HepG2 (cell line): ENCODE data around the gene ADAD1. TPM values are rescaled to one million over a fixed set of nuclear protein-coding genes. Genes with fewer than 3 reads are reported as not detected.

Experiments used
- AHR ChIP-seq: IDR thresholded peaks from 2 replicates; pipeline ENCODE4 v1.6.1; 2018; ENCODE audit warnings: missing genetic modification reagents, missing compliant biosample characterization
- CREM ChIP-seq, 2 experiments: sonication (generic) in 1 of 2; formaldehyde crosslinking in 1 of 2; IDR thresholded peaks; 2 replicates each; pipeline versions ENCODE4 v1.4.0 to v1.6.1; 2016 to 2020; ENCODE audit warnings: antibody characterized with exemption in 1 of 2, mild to moderate bottlenecking in 1 of 2, missing genetic modification reagents in 1 of 2
- DMAP1 ChIP-seq: IDR thresholded peaks from 2 replicates; pipeline ENCODE4 v1.6.1; 2016
- GABPB1 ChIP-seq: IDR thresholded peaks from 2 replicates; pipeline ENCODE4 v1.6.1; 2016; ENCODE audit warnings: mild to moderate bottlenecking, missing genetic modification reagents, moderate library complexity, missing compliant biosample characterization
- HNRNPL ChIP-seq: fragments of 200-400 bp; formaldehyde crosslinking; IDR thresholded peaks from 2 replicates; pipeline ENCODE4 v1.6.1; 2017; ENCODE audit warnings: mild to moderate bottlenecking, low read depth, low read length
- HNRNPUL1 ChIP-seq: fragments of 200-400 bp; formaldehyde crosslinking; IDR thresholded peaks from 2 replicates; pipeline ENCODE4 v1.6.1; 2017; ENCODE audit warnings: low read depth, mild to moderate bottlenecking, low read length, moderate library complexity
- MAFK ChIP-seq, 2 experiments: IDR thresholded peaks in 1 of 2; conservative IDR thresholded peaks in 1 of 2; 2 replicates each; pipeline ENCODE4 v1.6.1; 2011; ENCODE audit warnings: improper control_type of control experiment in 2 of 2, low read length in 2 of 2
- MLX ChIP-seq: IDR thresholded peaks from 2 replicates; pipeline ENCODE4 v1.6.1; 2016
- MXD1 ChIP-seq: sonication (generic); formaldehyde crosslinking; IDR thresholded peaks from 2 replicates; pipeline ENCODE4 v1.4.0; 2020; ENCODE audit warnings: mild to moderate bottlenecking, missing genetic modification reagents
- MZF1 ChIP-seq: sonication (generic); formaldehyde crosslinking; IDR thresholded peaks from 2 replicates; pipeline ENCODE4 v1.8.1; 2023; ENCODE audit warnings: mild to moderate bottlenecking, missing genetic modification reagents, borderline replicate concordance
- NFE2 ChIP-seq: sonication (generic); formaldehyde crosslinking; IDR thresholded peaks from 2 replicates; pipeline ENCODE4 v1.4.0; 2020; ENCODE audit warnings: missing genetic modification reagents
- PAWR ChIP-seq: sonication (generic); formaldehyde crosslinking; IDR thresholded peaks from 2 replicates; pipeline ENCODE4 v1.4.0; 2020; ENCODE audit warnings: missing genetic modification reagents, mild to moderate bottlenecking, borderline replicate concordance
- RELA ChIP-seq: sonication (generic); formaldehyde crosslinking; IDR thresholded peaks from 2 replicates; pipeline ENCODE4 v1.4.0; 2020; ENCODE audit warnings: missing genetic modification reagents
- SNAPC5 ChIP-seq: sonication (generic); formaldehyde crosslinking; IDR thresholded peaks from 2 replicates; pipeline ENCODE4 v1.8.1; 2023; ENCODE audit warnings: mild to moderate bottlenecking, missing genetic modification reagents, borderline replicate concordance
- TAF15 ChIP-seq: fragments of 200-400 bp; formaldehyde crosslinking; IDR thresholded peaks from one replicate; pipeline ENCODE4 v1.6.1; 2018; ENCODE audit warnings: mild to moderate bottlenecking, low read depth, low read length; ENCODE audit not compliant: poor library complexity, severe bottlenecking
- TOE1 ChIP-seq: sonication (generic); formaldehyde crosslinking; IDR thresholded peaks from 2 replicates; pipeline ENCODE4 v1.4.0; 2020; ENCODE audit warnings: mild to moderate bottlenecking, missing genetic modification reagents
- ZBTB14 ChIP-seq: sonication (generic); formaldehyde crosslinking; IDR thresholded peaks from 2 replicates; pipeline ENCODE4 v1.4.0; 2020; ENCODE audit warnings: missing genetic modification reagents
- ZBTB44 ChIP-seq: sonication (generic); formaldehyde crosslinking; IDR thresholded peaks from 2 replicates; pipeline ENCODE4 v1.4.0; 2020; ENCODE audit warnings: missing genetic modification reagents
- ZNF331 ChIP-seq: sonication (generic); formaldehyde crosslinking; IDR thresholded peaks from 2 replicates; pipeline ENCODE4 v1.4.0; 2020; ENCODE audit warnings: missing genetic modification reagents
- ZNF7 ChIP-seq: IDR thresholded peaks from 2 replicates; pipeline ENCODE4 v1.6.1; 2016; ENCODE audit warnings: missing biosample characterization, missing genetic modification reagents
- ZNF772 ChIP-seq: sonication (generic); formaldehyde crosslinking; IDR thresholded peaks from 2 replicates; pipeline ENCODE4 v1.5.0; 2020; ENCODE audit warnings: mild to moderate bottlenecking, missing genetic modification reagents
- ZNF777 ChIP-seq: sonication (generic); formaldehyde crosslinking; IDR thresholded peaks from 2 replicates; pipeline ENCODE4 v1.4.0; 2020; ENCODE audit warnings: missing genetic modification reagents
- polyA plus RNA-seq, 8 experiments: library from polyadenylated mRNA; depleted of rRNA in 3 of 8; stranded (reverse) in 7 of 8; unstranded in 1 of 8; fragments of >200 nt; fragmentation: Illumina TruSeq in 4 of 8; extraction: Trizol in 4 of 8; gene quantifications; 2 replicates each; pipeline versions ENCODE4 v1.2.1 to v1.2.3, GENCODE V29; 2011 to 2016; ENCODE audit warnings: low read depth in 4 of 8, missing spikeins in 1 of 8, mixed read lengths in 1 of 8; ENCODE audit not compliant: insufficient read depth in 1 of 8
- total RNA-seq, 5 experiments: library from RNA; depleted of rRNA; stranded (reverse); fragments of >200 nt; fragmentation: Illumina TruSeq; extraction: Trizol; gene quantifications; 2 replicates each; pipeline ENCODE4 v1.2.3, GENCODE V29; 2016; ENCODE audit warnings: low read depth in 1 of 5
- TF ChIP-seq, protein P1 (sequence below): IDR thresholded peaks from 2 replicates; pipeline ENCODE4 v1.4.0; 2020; ENCODE audit warnings: mild to moderate bottlenecking, missing genetic modification reagents

ADAD1 gene
- total and polyA plus RNA-seq, 2 of the 13 experiments (the other 11 are each of a cell fraction or from before 2014, with no cell fraction given) = not detected

GRCh38 chr4:122364700-122365404 is 14.0 kb upstream of the ADAD1 start (continued):
- TF ChIP-seq ZBTB14 (CRISPR knock-in tag) (no peak), TOE1 (CRISPR knock-in tag) (no peak), HNRNPUL1 (no peak), AHR (no peak), HNRNPL (no peak), SNAPC5 (CRISPR knock-in tag) (no peak), ZNF777 (CRISPR knock-in tag) (no peak), ZNF7 (CRISPR knock-in tag) (no peak), MXD1 (CRISPR knock-in tag) (no peak), MLX (CRISPR knock-in tag) (no peak), GABPB1 (CRISPR knock-in tag) (no peak), ZNF331 (CRISPR knock-in tag) (peak; percentile 34; the same call in 1 of the 2 replicates), NFE2 (CRISPR knock-in tag) (no peak), CREM (IDR thresholded peaks at IDR 0.05) (no peak), CREM (CRISPR knock-in tag; IDR thresholded peaks at IDR 0.05) (no peak), ZBTB44 (no peak), MAFK (conservative IDR thresholded peaks at IDR 0.05 in 1 of 2, IDR thresholded peaks at IDR 0.05 in 1 of 2; ENCODE audit: low read length in 2 of 2) (peak; percentile 85 to 89), MZF1 (CRISPR knock-in tag) (no peak), ZNF772 (CRISPR knock-in tag) (no peak), PAWR (CRISPR knock-in tag) (no peak), RELA (CRISPR knock-in tag) (no peak), TAF15 (no peak), DMAP1 (CRISPR knock-in tag) (no peak)
- TF ChIP-seq, protein P1, sequence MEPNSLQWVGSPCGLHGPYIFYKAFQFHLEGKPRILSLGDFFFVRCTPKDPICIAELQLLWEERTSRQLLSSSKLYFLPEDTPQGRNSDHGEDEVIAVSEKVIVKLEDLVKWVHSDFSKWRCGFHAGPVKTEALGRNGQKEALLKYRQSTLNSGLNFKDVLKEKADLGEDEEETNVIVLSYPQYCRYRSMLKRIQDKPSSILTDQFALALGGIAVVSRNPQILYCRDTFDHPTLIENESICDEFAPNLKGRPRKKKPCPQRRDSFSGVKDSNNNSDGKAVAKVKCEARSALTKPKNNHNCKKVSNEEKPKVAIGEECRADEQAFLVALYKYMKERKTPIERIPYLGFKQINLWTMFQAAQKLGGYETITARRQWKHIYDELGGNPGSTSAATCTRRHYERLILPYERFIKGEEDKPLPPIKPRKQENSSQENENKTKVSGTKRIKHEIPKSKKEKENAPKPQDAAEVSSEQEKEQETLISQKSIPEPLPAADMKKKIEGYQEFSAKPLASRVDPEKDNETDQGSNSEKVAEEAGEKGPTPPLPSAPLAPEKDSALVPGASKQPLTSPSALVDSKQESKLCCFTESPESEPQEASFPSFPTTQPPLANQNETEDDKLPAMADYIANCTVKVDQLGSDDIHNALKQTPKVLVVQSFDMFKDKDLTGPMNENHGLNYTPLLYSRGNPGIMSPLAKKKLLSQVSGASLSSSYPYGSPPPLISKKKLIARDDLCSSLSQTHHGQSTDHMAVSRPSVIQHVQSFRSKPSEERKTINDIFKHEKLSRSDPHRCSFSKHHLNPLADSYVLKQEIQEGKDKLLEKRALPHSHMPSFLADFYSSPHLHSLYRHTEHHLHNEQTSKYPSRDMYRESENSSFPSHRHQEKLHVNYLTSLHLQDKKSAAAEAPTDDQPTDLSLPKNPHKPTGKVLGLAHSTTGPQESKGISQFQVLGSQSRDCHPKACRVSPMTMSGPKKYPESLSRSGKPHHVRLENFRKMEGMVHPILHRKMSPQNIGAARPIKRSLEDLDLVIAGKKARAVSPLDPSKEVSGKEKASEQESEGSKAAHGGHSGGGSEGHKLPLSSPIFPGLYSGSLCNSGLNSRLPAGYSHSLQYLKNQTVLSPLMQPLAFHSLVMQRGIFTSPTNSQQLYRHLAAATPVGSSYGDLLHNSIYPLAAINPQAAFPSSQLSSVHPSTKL = peak; percentile 41; the same call in 1 of the 2 replicates
